Breast epithelium (tissue), 3 donors: ENCODE results near the gene ZNF813.

Source experiments
- CTCF ChIP-seq, 3 donors: fragments of 450-650 bp; IDR thresholded peaks; one replicate each; pipeline ENCODE4 v1.5.1; 2016 to 2017; ENCODE audit warnings: antibody characterized with exemption in 3 of 3, mild to moderate bottlenecking in 3 of 3, moderate library complexity in 3 of 3
- POLR2A ChIP-seq: fragments of 450-650 bp; IDR thresholded peaks from one replicate; pipeline ENCODE4 v1.6.1; 2016; ENCODE audit warnings: antibody characterized with exemption, mild to moderate bottlenecking, moderate library complexity
- POLR2AphosphoS5 ChIP-seq, 3 donors: sonication (generic); formaldehyde crosslinking; IDR thresholded peaks; one replicate each; pipeline ENCODE4 v1.6.1; 2017; ENCODE audit warnings: antibody characterized with exemption in 3 of 3

- TF ChIP-seq POLR2AphosphoS5 (IDR thresholded peaks at IDR 0.05) (no peak), CTCF (IDR thresholded peaks at IDR 0.05) (no peak), POLR2A (no peak)
Observed at GRCh38 chr19:53492153-53492552, 24.6 kb downstream of the ZNF813 start.
